ENCODE results near the gene ACVR1C. TPM values are rescaled to one million over a fixed set of nuclear protein-coding genes. Genes with fewer than 3 reads are reported as not detected.
A peak's percentile ranks its signal among the peaks of the same experiment; 100 is the strongest.

The ACVR1C gene
- total RNA-seq, 6 donors from 2014 or later = under 0.01 to 2.6 (median 0.54) TPM; not detected in 1

DNA sequence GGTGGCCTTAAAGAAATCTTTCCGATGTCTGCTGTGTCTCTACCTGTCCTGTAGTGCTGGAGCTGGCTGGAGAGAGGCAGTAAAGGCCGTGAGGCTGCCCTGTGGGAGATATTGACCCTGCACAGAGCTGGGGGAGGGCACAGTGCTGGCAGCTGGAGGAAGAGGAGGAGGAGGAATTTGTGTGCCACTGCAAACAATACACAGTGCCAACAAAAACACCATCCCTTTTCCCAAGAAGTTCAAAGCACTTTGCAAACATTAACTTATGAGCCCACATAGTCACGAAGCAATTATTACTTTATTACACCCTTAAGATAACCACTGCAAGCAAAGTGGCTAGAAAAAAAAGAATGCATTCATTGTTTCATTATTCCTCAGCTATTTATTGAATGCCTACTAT lies 139.8 kb downstream of the ACVR1C start:
- no peak for DNase-seq
- ATAC-seq (ENCODE audit: low FRiP score in 2 of 2) = peak; percentile 19 to 37
- WGBS, 2 donors = 52 to 64% methylated on average over 3 of the region's 3 CpGs
- Histone ChIP-seq H3K4me3 (no peak overlapping the region), H3K4me1 (no peaks in the 10 kb centered on the region), H3K36me3 (no peaks in the 10 kb centered on the region), H3K9me3 (no peaks in the 10 kb centered on the region), H3K27me3 (no peaks in the 10 kb centered on the region), H3K27ac (no peak overlapping the region)
- TF ChIP-seq, protein P1, sequence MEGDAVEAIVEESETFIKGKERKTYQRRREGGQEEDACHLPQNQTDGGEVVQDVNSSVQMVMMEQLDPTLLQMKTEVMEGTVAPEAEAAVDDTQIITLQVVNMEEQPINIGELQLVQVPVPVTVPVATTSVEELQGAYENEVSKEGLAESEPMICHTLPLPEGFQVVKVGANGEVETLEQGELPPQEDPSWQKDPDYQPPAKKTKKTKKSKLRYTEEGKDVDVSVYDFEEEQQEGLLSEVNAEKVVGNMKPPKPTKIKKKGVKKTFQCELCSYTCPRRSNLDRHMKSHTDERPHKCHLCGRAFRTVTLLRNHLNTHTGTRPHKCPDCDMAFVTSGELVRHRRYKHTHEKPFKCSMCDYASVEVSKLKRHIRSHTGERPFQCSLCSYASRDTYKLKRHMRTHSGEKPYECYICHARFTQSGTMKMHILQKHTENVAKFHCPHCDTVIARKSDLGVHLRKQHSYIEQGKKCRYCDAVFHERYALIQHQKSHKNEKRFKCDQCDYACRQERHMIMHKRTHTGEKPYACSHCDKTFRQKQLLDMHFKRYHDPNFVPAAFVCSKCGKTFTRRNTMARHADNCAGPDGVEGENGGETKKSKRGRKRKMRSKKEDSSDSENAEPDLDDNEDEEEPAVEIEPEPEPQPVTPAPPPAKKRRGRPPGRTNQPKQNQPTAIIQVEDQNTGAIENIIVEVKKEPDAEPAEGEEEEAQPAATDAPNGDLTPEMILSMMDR (IDR thresholded peaks at IDR 0.05) = no peak
- TF ChIP-seq EP300 (IDR thresholded peaks at IDR 0.05) (no peak), POLR2AphosphoS5 (IDR thresholded peaks at IDR 0.05) (no peak), POLR2A (IDR thresholded peaks at IDR 0.05) (no peak)

DNA sequence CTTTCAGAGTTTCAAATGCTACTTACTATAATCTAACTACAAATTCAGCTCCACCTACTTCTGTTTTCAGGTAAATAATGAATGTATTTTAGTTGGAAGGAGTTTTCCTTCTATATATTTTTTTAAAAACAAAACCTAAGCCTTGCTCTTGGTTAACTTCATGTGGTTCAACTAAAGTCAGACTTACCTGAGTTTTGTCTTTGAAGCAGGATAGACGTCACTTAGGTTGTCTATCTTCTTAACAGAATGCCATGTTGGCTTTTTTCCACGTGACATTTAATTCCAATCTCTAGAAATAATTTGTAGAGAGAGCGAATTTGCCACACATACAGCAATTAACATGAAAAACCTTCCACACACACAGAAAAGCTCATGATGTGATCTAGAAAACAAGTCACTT lies 140.9 kb downstream of the ACVR1C start:
- Histone ChIP-seq H3K9me3 (no peaks in the 10 kb centered on the region), H3K4me1 (no peaks in the 10 kb centered on the region), H3K27me3 (no peaks in the 10 kb centered on the region), H3K4me3 (no peak overlapping the region), H3K36me3 (no peaks in the 10 kb centered on the region), H3K27ac (no peak overlapping the region)
- no peak for ATAC-seq (ENCODE audit: low FRiP score in 2 of 2)
- WGBS, 2 donors = 83 to 87% methylated on average over 3 of the region's 3 CpGs
- TF ChIP-seq POLR2AphosphoS5 (IDR thresholded peaks at IDR 0.05) = no peak
- TF ChIP-seq EP300 (IDR thresholded peaks at IDR 0.05) = no peak
- no peak for TF ChIP-seq POLR2A (IDR thresholded peaks at IDR 0.05)
- TF ChIP-seq, protein P1 (IDR thresholded peaks at IDR 0.05) = no peak
- DNase-seq = no peak

DNA sequence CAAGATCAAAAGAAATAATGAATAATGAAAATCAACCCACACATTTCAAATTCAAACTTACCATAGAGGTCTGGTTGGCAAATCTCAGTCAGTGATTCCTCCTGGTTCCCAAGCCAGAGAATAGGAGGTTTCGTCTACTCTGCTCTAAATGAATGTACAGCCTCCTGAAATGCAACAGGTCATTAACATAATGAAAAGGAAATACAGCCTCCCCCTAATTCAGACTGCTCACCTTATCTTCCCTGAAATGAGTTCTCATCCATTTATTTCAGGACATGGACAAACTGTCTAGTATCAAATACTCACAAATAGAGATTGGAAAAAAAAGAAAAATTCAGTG lies 141.4 kb downstream of the ACVR1C start:
- WGBS, 2 donors = 79 to 84% methylated on average over 1 of the region's 1 CpG
- ATAC-seq (ENCODE audit: low FRiP score in 2 of 2) (no peak), DNase-seq (no peak)
- Histone ChIP-seq H3K27me3 (no peaks in the 10 kb centered on the region), H3K27ac (no peak overlapping the region), H3K4me3 (no peak overlapping the region), H3K36me3 (no peaks in the 10 kb centered on the region), H3K9me3 (no peaks in the 10 kb centered on the region), H3K4me1 (no peaks in the 10 kb centered on the region)
- TF ChIP-seq, protein P1 (IDR thresholded peaks at IDR 0.05) = no peak
- TF ChIP-seq POLR2AphosphoS5 (IDR thresholded peaks at IDR 0.05) (no peak), POLR2A (IDR thresholded peaks at IDR 0.05) (no peak), EP300 (IDR thresholded peaks at IDR 0.05) (no peak)

DNA sequence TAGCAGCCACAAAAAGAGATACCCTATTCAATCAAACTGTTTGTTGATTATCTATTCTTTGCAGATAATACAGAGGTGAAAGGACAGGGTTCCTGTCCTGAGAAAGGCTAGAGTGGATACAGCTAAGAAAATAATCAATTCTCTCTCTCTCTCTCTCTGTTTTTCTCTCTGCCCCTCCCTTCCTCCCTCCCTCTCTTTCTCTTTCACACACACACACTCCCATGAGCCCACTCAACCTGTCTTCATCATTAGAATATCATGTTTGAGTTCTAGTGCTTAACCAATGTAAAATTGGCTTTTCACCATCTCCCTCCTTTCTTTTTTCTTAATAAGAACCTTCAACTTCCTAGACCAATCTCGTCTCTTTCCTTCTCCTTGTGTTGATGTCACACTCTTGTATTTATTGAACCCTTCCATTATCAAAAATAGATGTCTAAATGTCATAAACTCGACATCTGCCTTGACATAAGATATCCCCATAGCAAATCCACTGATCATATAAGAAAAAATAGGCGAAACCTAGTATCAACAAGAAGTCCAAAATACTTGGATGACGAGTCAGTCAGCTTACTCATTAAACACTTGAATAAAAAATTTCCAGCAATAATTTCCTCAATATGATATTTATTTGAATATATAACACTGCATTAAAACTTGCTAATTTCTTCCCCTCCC lies 141.9 kb downstream of the ACVR1C start:
- Histone ChIP-seq H3K9me3 (no peaks in the 10 kb centered on the region), H3K4me1 (no peaks in the 10 kb centered on the region), H3K27me3 (no peaks in the 10 kb centered on the region), H3K4me3 (no peak overlapping the region), H3K27ac (no peak overlapping the region), H3K36me3 (no peaks in the 10 kb centered on the region)
- ATAC-seq (ENCODE audit: low FRiP score in 2 of 2) (no peak), DNase-seq (no peak)
- WGBS, 2 donors = 77 to 78% methylated on average over 4 of the region's 4 CpGs
- TF ChIP-seq EP300 (IDR thresholded peaks at IDR 0.05) (no peak), POLR2AphosphoS5 (IDR thresholded peaks at IDR 0.05) (no peak), POLR2A (IDR thresholded peaks at IDR 0.05) (no peak)
- TF ChIP-seq, protein P1 (IDR thresholded peaks at IDR 0.05) = no peak
